Measurements from ENCODE around the gene FYCO1. TPM values are rescaled to one million over a fixed set of nuclear protein-coding genes. Genes with fewer than 3 reads are reported as not detected.

Gene FYCO1
- total RNA-seq, 1 donor from 2014 or later = 121 TPM

- intact Hi-C loops (cut with micrococcal nuclease) = no loop called here
- Histone ChIP-seq H3K4me1 (peaks cover 41% of the 10 kb centered on the region), H3K9me3 (replicated peaks) (no peaks in the 10 kb centered on the region), H3K27ac (replicated peaks) (peak overlapping the region; percentile 11), H3K4me3 (no peak overlapping the region), H3K27me3 (ENCODE audit: low read depth) (no peaks in the 10 kb centered on the region), H3K36me3 (peaks cover 100% of the 10 kb centered on the region)
- DNase-seq = no peak
- TF ChIP-seq CTCF (IDR thresholded peaks at IDR 0.05; ENCODE audit: borderline replicate concordance) = no peak
Observed at GRCh38 chr3:45965253-45965652, 30.4 kb downstream of the FYCO1 start.

- H3K36me3 ChIP-seq = peaks cover 100% of the 10 kb centered on the region
- intact Hi-C loops (cut with micrococcal nuclease) = no loop called here
- H3K9me3 ChIP-seq (replicated peaks) = no peaks in the 10 kb centered on the region
- H3K27me3 ChIP-seq (ENCODE audit: low read depth) = no peaks in the 10 kb centered on the region
- no peak for TF ChIP-seq CTCF (IDR thresholded peaks at IDR 0.05; ENCODE audit: borderline replicate concordance)
- H3K27ac ChIP-seq (replicated peaks) = no peak overlapping the region
- no peak for DNase-seq
- H3K4me1 ChIP-seq = peaks cover 43% of the 10 kb centered on the region
- no peak overlapping the region for H3K4me3 ChIP-seq
Observed at GRCh38 chr3:45964139-45964538, 31.5 kb downstream of the FYCO1 start.

DNA sequence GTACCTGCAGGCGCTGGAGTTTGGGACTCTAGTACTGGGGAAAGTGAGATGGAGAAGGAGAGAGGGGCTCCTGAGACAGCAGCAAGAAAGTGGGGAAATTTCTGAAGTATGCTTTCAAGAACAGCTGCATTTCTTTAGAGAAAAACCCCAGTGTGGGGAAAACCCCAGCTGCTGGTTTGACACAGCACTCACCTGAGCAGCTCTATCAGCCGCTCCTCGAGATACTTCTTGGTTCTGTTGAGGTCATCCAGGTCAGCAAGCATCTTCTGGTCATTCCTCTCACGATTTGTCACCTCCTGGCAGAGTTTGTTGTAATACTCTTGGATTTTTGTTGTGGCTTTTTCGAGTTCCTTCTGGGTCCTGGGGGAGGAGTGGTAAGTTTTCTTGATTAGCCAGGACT is 33.6 kb downstream of the FYCO1 start:
- Histone ChIP-seq H3K27me3 (ENCODE audit: low read depth) (no peaks in the 10 kb centered on the region), H3K4me1 (peaks cover 42% of the 10 kb centered on the region), H3K27ac (replicated peaks) (no peak overlapping the region), H3K4me3 (no peak overlapping the region), H3K36me3 (peaks cover 100% of the 10 kb centered on the region), H3K9me3 (replicated peaks) (no peaks in the 10 kb centered on the region)
- DNase-seq = no peak
- intact Hi-C loops (cut with micrococcal nuclease) = no loop called here
- TF ChIP-seq CTCF (IDR thresholded peaks at IDR 0.05; ENCODE audit: borderline replicate concordance) = no peak

GRCh38 chr3:45960289-45960688 is 35.3 kb downstream of the FYCO1 start:
- H3K27ac ChIP-seq (replicated peaks) = no peak overlapping the region
- TF ChIP-seq CTCF (IDR thresholded peaks at IDR 0.05; ENCODE audit: borderline replicate concordance) = no peak
- peaks cover 100% of the 10 kb centered on the region for H3K36me3 ChIP-seq

DNA sequence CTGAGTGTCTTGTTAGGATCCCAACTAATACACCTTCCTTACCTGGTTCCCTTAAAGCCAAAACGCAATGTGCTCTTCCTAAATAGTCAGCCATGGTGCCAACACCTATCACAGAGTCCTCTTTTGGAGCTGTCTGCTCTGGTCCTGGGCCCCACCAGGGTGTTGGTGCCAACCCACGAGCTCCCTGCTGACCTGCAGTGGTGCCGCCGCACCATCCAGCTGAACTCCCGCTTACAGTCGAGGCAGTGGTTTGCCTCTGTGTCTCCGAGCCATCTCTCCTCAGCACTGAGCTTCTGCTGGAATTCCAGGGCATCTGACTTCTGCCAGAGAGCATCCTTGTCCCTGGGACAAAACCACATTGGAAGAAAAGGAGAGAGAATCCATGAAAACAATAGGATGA is 36.4 kb downstream of the FYCO1 start:
- no peak overlapping the region for H3K4me3 ChIP-seq
- peaks cover 20% of the 10 kb centered on the region for H3K4me1 ChIP-seq
- H3K9me3 ChIP-seq (replicated peaks) = no peaks in the 10 kb centered on the region
- H3K27me3 ChIP-seq (ENCODE audit: low read depth) = no peaks in the 10 kb centered on the region
- TF ChIP-seq CTCF (IDR thresholded peaks at IDR 0.05; ENCODE audit: borderline replicate concordance) = no peak
- intact Hi-C loops (cut with micrococcal nuclease) = no loop called here
- peaks cover 100% of the 10 kb centered on the region for H3K36me3 ChIP-seq
- no peak for DNase-seq
- H3K27ac ChIP-seq (replicated peaks) = peak overlapping the region; percentile 63

More at GRCh38 chr3:45960289-45960688, 35.3 kb downstream of the FYCO1 start:
- intact Hi-C loops (cut with micrococcal nuclease) = no loop called here
- Histone ChIP-seq H3K27me3 (ENCODE audit: low read depth) (no peaks in the 10 kb centered on the region), H3K4me3 (no peak overlapping the region), H3K4me1 (peaks cover 25% of the 10 kb centered on the region), H3K9me3 (replicated peaks) (no peaks in the 10 kb centered on the region)
- DNase-seq = no peak

Measured in left ventricle myocardium inferior (tissue), 1 donor.